Right lobe of liver (tissue), 6 donors: ENCODE results near the gene MTCL3.

Source experiments
- ATAC-seq, 4 donors: fragments of 200-7000 bp; cut with Tn5 transposase; one replicate each; pipeline ENCODE4 v1.9.1; 2020; ENCODE audit warnings: mild to moderate bottlenecking in 4 of 4, moderate library complexity in 4 of 4
- DNase-seq, 3 donors: peaks; one replicate each; pipeline ENCODE4 v3.0.0-alpha.2; 2020
- H3K27ac ChIP-seq, 3 donors: fragments of 200-600 bp; one replicate each; pipeline ENCODE4 v1.8.0; 2022
- H3K27me3 ChIP-seq, 2 donors: fragments of 200-600 bp; one replicate each; pipeline ENCODE4 v1.8.0; 2022
- H3K36me3 ChIP-seq, 4 donors: fragments of 200-600 bp; sonication (generic) in 1 of 4; one replicate each; pipeline versions ENCODE4 v1.5.1 to v1.8.0; 2017 to 2022; ENCODE audit warnings: control low read depth in 1 of 4
- H3K4me1 ChIP-seq, 4 donors: fragments of 200-600 bp; sonication (generic) in 1 of 4; one replicate each; pipeline versions ENCODE4 v1.5.1 to v1.8.0; 2017 to 2022; ENCODE audit warnings: control low read depth in 1 of 4
- H3K4me3 ChIP-seq, 3 donors: fragments of 200-600 bp; one replicate each; pipeline ENCODE4 v1.8.0; 2022
- H3K9me3 ChIP-seq, 4 donors: fragments of 200-600 bp; sonication (generic) in 1 of 4; one replicate each; pipeline versions ENCODE4 v1.5.1 to v1.8.0; 2017 to 2022; ENCODE audit warnings: control low read depth in 1 of 4
- POLR2A ChIP-seq: fragments of 450-650 bp; IDR thresholded peaks from one replicate; pipeline ENCODE4 v1.6.1; 2017; ENCODE audit warnings: antibody characterized with exemption, mild to moderate bottlenecking
- WGBS: methylation state at CpG from one replicate; pipeline ENCODE4 v1.1.6; 2018; ENCODE audit warnings: low coverage, low lambda C conversion rate; ENCODE audit not compliant: insufficient coverage; ENCODE audit errors: missing lambda C conversion rate; 5-methylcytosine and 5-hydroxymethylcytosine counted together
- intact Hi-C, 2 donors: fragments of 100-400 bp; cut with DNase I; formaldehyde crosslinking; loops; one replicate each; pipeline versions ENCODE4 v1.11.2 to v1.14.1; 2022
- TF ChIP-seq, protein P1 (sequence below), 4 donors: fragments of 200-600 bp in 3 of 4; fragments of 450-650 bp in 1 of 4; IDR thresholded peaks; one replicate each; pipeline versions ENCODE4 v1.5.1 to v1.8.0; 2016 to 2022; ENCODE audit warnings: antibody characterized with exemption in 4 of 4, mild to moderate bottlenecking in 2 of 4
- donor health status: DM: no; HTN: yes; CAD: no.
- donor health status: DM: no; HTN: no; CAD: no.
- donor health status: DM: no; HTN: no; CAD: no.
- donor health status: DM: no; HTN: yes; CAD: no.
- donor health status: DM: no; HTN: yes; CAD: no.

MTCL3 gene

DNA sequence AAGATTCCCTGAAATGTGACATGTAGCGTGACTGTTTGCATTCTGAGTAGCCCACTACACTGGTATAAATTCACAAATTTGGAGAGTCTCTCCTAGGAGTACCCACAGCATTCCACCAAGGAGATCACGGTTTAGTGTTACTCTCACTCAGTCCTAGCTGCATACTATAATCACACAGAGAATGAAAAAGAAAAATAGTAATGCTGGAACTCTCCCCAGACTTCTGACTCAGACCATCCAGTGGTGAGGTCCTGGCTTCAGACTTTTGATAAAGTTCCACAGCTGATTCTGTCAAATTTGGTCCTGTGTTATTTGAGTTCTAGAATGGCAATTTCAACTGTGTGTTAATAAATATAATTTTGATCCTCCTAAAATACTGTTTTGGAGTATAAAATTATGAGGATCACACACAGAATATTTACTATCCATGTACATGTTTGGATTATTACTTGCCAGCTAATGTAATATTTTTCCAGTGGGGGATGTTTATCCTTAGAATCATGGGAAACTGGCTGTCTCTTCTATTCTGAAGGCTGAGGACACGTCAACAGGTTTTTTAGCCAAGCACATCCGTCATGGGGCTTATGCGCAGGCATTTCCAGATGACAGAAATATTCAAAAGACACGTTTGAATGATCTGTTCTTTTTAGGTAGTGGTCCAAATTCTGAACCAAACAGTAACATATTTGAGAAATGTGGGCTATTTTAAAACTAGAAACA, 54.8 kb downstream of the MTCL3 start:
- peak in 1 of 4 donors; percentile 63 for ATAC-seq
- Histone ChIP-seq H3K27me3 (no peaks in the 10 kb centered on the region), H3K9me3 (no peaks in the 10 kb centered on the region), H3K4me1 (peaks cover 0 to 3% (median under 1%) of the 10 kb centered on the region in 4 donors), H3K27ac (no peak overlapping the region), H3K4me3 (no peak overlapping the region), H3K36me3 (no peaks in the 10 kb centered on the region)
- intact Hi-C loops = loop anchor here in 1 of 2 donors (5.0 kb wide), 1 partner anchor 78 kb away; no protein-coding TSS in a partner anchor
- 32% methylated on average over 6 of the region's 6 CpGs for WGBS
- no peak for DNase-seq
- TF ChIP-seq, protein P1, sequence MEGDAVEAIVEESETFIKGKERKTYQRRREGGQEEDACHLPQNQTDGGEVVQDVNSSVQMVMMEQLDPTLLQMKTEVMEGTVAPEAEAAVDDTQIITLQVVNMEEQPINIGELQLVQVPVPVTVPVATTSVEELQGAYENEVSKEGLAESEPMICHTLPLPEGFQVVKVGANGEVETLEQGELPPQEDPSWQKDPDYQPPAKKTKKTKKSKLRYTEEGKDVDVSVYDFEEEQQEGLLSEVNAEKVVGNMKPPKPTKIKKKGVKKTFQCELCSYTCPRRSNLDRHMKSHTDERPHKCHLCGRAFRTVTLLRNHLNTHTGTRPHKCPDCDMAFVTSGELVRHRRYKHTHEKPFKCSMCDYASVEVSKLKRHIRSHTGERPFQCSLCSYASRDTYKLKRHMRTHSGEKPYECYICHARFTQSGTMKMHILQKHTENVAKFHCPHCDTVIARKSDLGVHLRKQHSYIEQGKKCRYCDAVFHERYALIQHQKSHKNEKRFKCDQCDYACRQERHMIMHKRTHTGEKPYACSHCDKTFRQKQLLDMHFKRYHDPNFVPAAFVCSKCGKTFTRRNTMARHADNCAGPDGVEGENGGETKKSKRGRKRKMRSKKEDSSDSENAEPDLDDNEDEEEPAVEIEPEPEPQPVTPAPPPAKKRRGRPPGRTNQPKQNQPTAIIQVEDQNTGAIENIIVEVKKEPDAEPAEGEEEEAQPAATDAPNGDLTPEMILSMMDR (IDR thresholded peaks at IDR 0.05) = no peak
- TF ChIP-seq POLR2A = no peak

DNA sequence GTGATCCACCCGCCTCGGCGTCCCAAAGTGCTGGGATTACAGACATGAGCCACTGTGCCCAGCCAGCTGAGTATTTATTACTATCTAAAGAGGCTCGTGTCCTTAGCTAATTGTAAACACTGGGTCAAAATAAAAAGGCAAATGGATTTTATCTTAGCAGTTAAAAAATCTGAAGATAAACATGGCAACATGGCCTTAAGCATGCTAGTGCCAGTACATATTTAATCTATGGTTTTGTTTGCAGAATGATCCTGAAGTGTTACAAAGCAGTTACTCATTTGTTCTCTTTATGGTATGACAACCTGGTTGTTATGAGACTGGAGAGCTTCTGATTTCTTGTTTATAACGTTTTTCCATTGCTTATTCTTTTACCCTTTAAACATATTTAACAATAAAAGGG, 56.1 kb downstream of the MTCL3 start:
- intact Hi-C loops = loop anchor here in 1 of 2 donors (5.0 kb wide), 1 partner anchor 79 kb away; no protein-coding TSS in a partner anchor
- Histone ChIP-seq H3K36me3 (no peaks in the 10 kb centered on the region), H3K27me3 (no peaks in the 10 kb centered on the region), H3K4me1 (peaks cover 0 to 11% (median 4%) of the 10 kb centered on the region in 4 donors), H3K4me3 (no peak overlapping the region), H3K27ac (no peak overlapping the region), H3K9me3 (no peaks in the 10 kb centered on the region)
- DNase-seq = no peak
- 60% methylated on average over 5 of the region's 5 CpGs for WGBS
- TF ChIP-seq, protein P1 (IDR thresholded peaks at IDR 0.05) = no peak
- TF ChIP-seq POLR2A = no peak
- ATAC-seq = peak in 1 of 4 donors; percentile 9

DNA sequence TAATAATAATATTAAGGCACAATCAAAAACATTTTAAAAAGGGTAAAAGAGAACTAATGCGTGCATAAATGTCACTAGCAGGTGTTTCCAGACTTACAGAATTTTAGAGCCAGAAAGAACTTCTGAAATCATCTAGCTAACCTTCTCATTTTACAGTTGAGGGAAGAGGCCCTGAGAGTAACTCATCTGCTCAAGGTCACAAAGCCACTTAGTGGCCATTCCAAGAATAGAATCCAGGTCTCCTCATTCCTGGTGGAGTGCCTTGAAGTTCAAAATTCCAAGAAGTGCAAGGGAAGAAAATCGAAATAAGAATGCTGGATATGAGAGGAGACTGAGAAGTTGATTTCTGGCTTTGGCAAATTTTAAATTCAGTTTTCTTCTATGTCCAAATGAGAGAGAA, 56.8 kb downstream of the MTCL3 start:
- intact Hi-C loops = loop anchor here in 1 of 2 donors (5.0 kb wide), 1 partner anchor 80 kb away; no protein-coding TSS in a partner anchor
- 80% methylated on average over 2 of the region's 2 CpGs for WGBS

DNA sequence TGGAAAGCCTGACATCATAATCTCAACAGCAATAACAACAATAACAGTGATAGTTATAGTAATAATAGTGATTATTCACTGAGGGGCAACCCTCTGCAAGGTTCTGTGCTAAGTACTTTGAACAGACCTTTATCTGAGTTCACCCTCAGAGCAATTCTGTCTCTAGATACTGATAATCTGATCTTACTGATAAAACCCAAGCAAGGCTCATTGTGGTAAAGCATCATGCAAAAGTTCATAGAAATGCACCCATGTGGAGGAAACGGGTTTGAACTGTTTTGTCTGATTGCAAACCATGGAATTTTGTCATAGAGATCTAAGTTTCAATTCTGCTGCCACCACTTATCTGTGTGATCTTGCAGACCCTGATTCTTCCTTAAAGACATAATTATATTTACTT, 58.7 kb downstream of the MTCL3 start:
- WGBS = 67% methylated on average over 1 of the region's 1 CpG
- Histone ChIP-seq H3K9me3 (no peaks in the 10 kb centered on the region), H3K4me3 (no peak overlapping the region), H3K27me3 (no peaks in the 10 kb centered on the region), H3K27ac (no peak overlapping the region), H3K4me1 (peaks cover 0 to 19% (median 4%) of the 10 kb centered on the region in 4 donors), H3K36me3 (no peaks in the 10 kb centered on the region)
- ATAC-seq = no peak
- intact Hi-C loops = loop anchor here in 1 of 2 donors (5.0 kb wide), 1 partner anchor 82 kb away; no protein-coding TSS in a partner anchor
- TF ChIP-seq POLR2A = no peak
- TF ChIP-seq, protein P1 (IDR thresholded peaks at IDR 0.05) = no peak
- DNase-seq = no peak

More for the DNA sequence above, 56.8 kb downstream of the MTCL3 start:
- TF ChIP-seq, protein P1 (IDR thresholded peaks at IDR 0.05) = no peak
- TF ChIP-seq POLR2A = no peak
- Histone ChIP-seq H3K36me3 (no peaks in the 10 kb centered on the region), H3K4me1 (peaks cover 0 to 16% (median 4%) of the 10 kb centered on the region in 4 donors), H3K9me3 (no peaks in the 10 kb centered on the region), H3K27me3 (no peaks in the 10 kb centered on the region), H3K27ac (no peak overlapping the region), H3K4me3 (no peak overlapping the region)
- DNase-seq (no peak), ATAC-seq (no peak)
